Heart left ventricle (tissue), 16 donors: ENCODE data around the gene SNRNP35. TPM values are rescaled to one million over a fixed set of nuclear protein-coding genes. Genes with fewer than 3 reads are reported as not detected.
"Not testable (repeated sequence)": the region's sequence is repeated elsewhere in the genome, so short reads cannot be mapped to it uniquely, and the experiment has no call there.

ENCODE experiments used
- ATAC-seq, 4 donors: fragments of 200-7000 bp; cut with Tn5 transposase; one replicate each; pipeline ENCODE4 v1.9.1; 2020 to 2022; ENCODE audit warnings: moderate library complexity in 4 of 4, mild to moderate bottlenecking in 3 of 4, moderate number of reproducible peaks in 1 of 4
- DNase-seq, 5 donors: peaks; one replicate each; pipeline ENCODE4 v3.0.0-alpha.2; 2020
- H3K27ac ChIP-seq, 12 donors: fragments of 200-600 bp; sonication (generic) in 4 of 12; one replicate each; pipeline versions ENCODE4 v1.5.0 to v1.8.0; 2016 to 2022; ENCODE audit warnings: mild to moderate bottlenecking in 2 of 12
- H3K27me3 ChIP-seq, 9 donors: fragments of 200-600 bp; sonication (generic) in 2 of 9; one replicate each; pipeline versions ENCODE4 v1.5.1 to v1.8.0; 2016 to 2022; ENCODE audit warnings: mild to moderate bottlenecking in 3 of 9
- H3K36me3 ChIP-seq, 9 donors: fragments of 200-600 bp; sonication (generic) in 2 of 9; one replicate each; pipeline versions ENCODE4 v1.5.0 to v1.8.0; 2018 to 2022; ENCODE audit warnings: mild to moderate bottlenecking in 2 of 9
- H3K4me1 ChIP-seq, 12 donors: fragments of 200-600 bp; sonication (generic) in 4 of 12; one replicate each; pipeline versions ENCODE4 v1.5.0 to v1.8.0; 2016 to 2022; ENCODE audit warnings: mild to moderate bottlenecking in 3 of 12
- H3K4me3 ChIP-seq, 12 donors: fragments of 200-600 bp; sonication (generic) in 4 of 12; one replicate each; pipeline versions ENCODE4 v1.5.0 to v1.8.0; 2017 to 2022; ENCODE audit warnings: mild to moderate bottlenecking in 9 of 12, moderate library complexity in 4 of 12
- H3K9me3 ChIP-seq, 12 donors: fragments of 200-600 bp; sonication (generic) in 4 of 12; one replicate each; pipeline versions ENCODE4 v1.5.0 to v1.8.0; 2016 to 2022; ENCODE audit warnings: mild to moderate bottlenecking in 1 of 12
- CTCF ChIP-seq, 12 donors: fragments of 200-600 bp; sonication (generic) in 4 of 12; IDR thresholded peaks; one replicate each; pipeline versions ENCODE4 v1.5.0 to v1.8.0; 2018 to 2022; ENCODE audit warnings: antibody characterized with exemption in 12 of 12, mild to moderate bottlenecking in 5 of 12
- POLR2A ChIP-seq, 2 donors: fragments of 450-650 bp; IDR thresholded peaks; one replicate each; pipeline ENCODE4 v1.6.1; 2017; ENCODE audit warnings: antibody characterized with exemption in 2 of 2, mild to moderate bottlenecking in 2 of 2, moderate library complexity in 2 of 2
- WGBS, 4 donors: extraction: QIAGEN DNeasy Blood & Tissue Kit in 2 of 4; methylation state at CpG; one replicate each; pipeline versions ENCODE4 v1.1.5 to v1.1.7; 2013 to 2018; 5-methylcytosine and 5-hydroxymethylcytosine counted together
- intact Hi-C, 10 donors: fragments of 100-400 bp; cut with DNase I; formaldehyde crosslinking; loops; one replicate each; pipeline versions ENCODE4 v1.11.1 to v1.14.2; 2022
- polyA plus RNA-seq, 2 donors: library from polyadenylated mRNA; stranded (reverse); fragments of 200-250 nt; gene quantifications; one replicate each; pipeline ENCODE4 v1.2.3, GENCODE V29; 2013
- total RNA-seq, 9 donors: library from RNA; depleted of rRNA in 2 of 9; stranded (reverse); fragments of >200 nt in 2 of 9; fragmentation: NEBNext Ultra II Directional in 3 of 9; extraction: Animal tissue kit (Norgen Biotek cat#: 25700) in 3 of 9; gene quantifications; one replicate each; pipeline versions ENCODE4 v1.1.0 to v1.2.4, GENCODE V29; 2016 to 2023
- donor health status: ischemic (EF 13 %, LVEDD 7.1; RV severe dilation, severe dysfunction).
- donor health status: healthy with polysubstance abuse.
- donor health status: DM: no; HTN: yes; CAD: no.
- donor health status: DM: no; HTN: no; CAD: no.
- donor health status: ischemic (EF 25% LVEDD 6.9; RV normal size, moderate dysfunction).
- donor health status: ischemic (EF 25% LVEDD 5.7; RV mildly dilated, moderate dysfunction).
- donor health status: healthy.
- donor health status: DM: yes; HTN: yes; CAD: no.
- donor health status: ischemic (EF 35%, LVEDD 5.7; RV mildly dilated, moderate dysfunction).
- donor health status: nonischemic (EF 11% LVEDD 7.7; RV severe dilation, severe dysfunction).
- donor health status: DM: yes; HTN: yes; CAD: no.
- donor health status: PGD.
- donor health status: ischemic (EF 29% LVEDD 5.4; RV normal size, mild dysfunction).
- donor health status: nonischemic (EF 23%, LVEDD 6.1; RV moderate dilation, normal function).

Gene SNRNP35
- total and polyA plus RNA-seq, 11 donors: 18.5 to 72.8 (median 22.0) TPM

- TF ChIP-seq CTCF (IDR thresholded peaks at IDR 0.05): no peak
- TF ChIP-seq POLR2A (IDR thresholded peaks at IDR 0.05): no peak
- no peak for DNase-seq
- Histone ChIP-seq H3K9me3 (no peaks in the 10 kb centered on the region), H3K27me3 (no peaks in the 10 kb centered on the region), H3K4me1 (peaks cover 0 to 21% (median 6%) of the 10 kb centered on the region in 12 donors), H3K4me3 (no peak overlapping the region), H3K27ac (no peak overlapping the region), H3K36me3 (peaks cover 0 to 34% (median 6%) of the 10 kb centered on the region in 9 donors)
- intact Hi-C loops: no loop called here
- WGBS, 4 donors: 82 to 93% (median 87%) methylated on average over 5 of the region's 5 CpGs
- ATAC-seq: no peak
These were observed 32.1 kb downstream of the SNRNP35 start for GRCh38 chr12:123490089-123490488.

- peak overlapping the region in 5 of 12 donors; percentile 13 to 72 (median 43) for H3K27ac ChIP-seq
- H3K4me1 ChIP-seq: peaks cover 0 to 21% (median 6%) of the 10 kb centered on the region in 12 donors
- H3K4me3 ChIP-seq: no peak overlapping the region
- no peaks in the 10 kb centered on the region for H3K9me3 ChIP-seq
- WGBS, 4 donors: 74 to 82% (median 78%) methylated on average over 7 to 11 of the region's 11 CpGs
- ATAC-seq: peak in 1 of 4 donors; percentile 14
- intact Hi-C loops: no loop called here
- TF ChIP-seq CTCF (IDR thresholded peaks at IDR 0.05) (no peak), POLR2A (IDR thresholded peaks at IDR 0.05) (no peak)
- H3K27me3 ChIP-seq: no peaks in the 10 kb centered on the region
- no peak for DNase-seq
- H3K36me3 ChIP-seq: peaks cover 0 to 34% (median under 1%) of the 10 kb centered on the region in 9 donors
These were observed 33.1 kb downstream of the SNRNP35 start for GRCh38 chr12:123491056-123491455.

- WGBS, 4 donors: 92 to 95% (median 93%) methylated on average over 12 to 13 of the region's 13 CpGs
- ATAC-seq: no peak
- H3K36me3 ChIP-seq: peaks cover 0 to 38% (median 5%) of the 10 kb centered on the region in 9 donors
These were observed 33.5 kb downstream of the SNRNP35 start for GRCh38 chr12:123491481-123491880.

GRCh38 chr12:123492339-123493039 lies 34.5 kb downstream of the SNRNP35 start:
- intact Hi-C loops, H3K9me3 ChIP-seq, DNase-seq, H3K27me3 ChIP-seq, H3K4me3 ChIP-seq: not testable (repeated sequence)
- peaks cover 0 to 21% (median 6%) of the 10 kb centered on the region in 12 donors for H3K4me1 ChIP-seq
- 40 to 58% (median 46%) methylated on average over 6 to 7 of the region's 7 CpGs for WGBS, 4 donors
- ATAC-seq: peak; percentile 61 to 76 (median 66)
- peaks cover 0 to 47% (median 15%) of the 10 kb centered on the region in 9 donors for H3K36me3 ChIP-seq
- peak overlapping the region in 11 of 12 donors; percentile 11 to 74 (median 49) for H3K27ac ChIP-seq

More at GRCh38 chr12:123491481-123491880, 33.5 kb downstream of the SNRNP35 start:
- no peak overlapping the region for H3K4me3 ChIP-seq
- intact Hi-C loops: no loop called here
- H3K9me3 ChIP-seq: no peaks in the 10 kb centered on the region
- H3K4me1 ChIP-seq: peaks cover 0 to 21% (median 6%) of the 10 kb centered on the region in 12 donors
- no peak for TF ChIP-seq CTCF (IDR thresholded peaks at IDR 0.05)
- no peak for TF ChIP-seq POLR2A (IDR thresholded peaks at IDR 0.05)
- DNase-seq: no peak
- H3K27me3 ChIP-seq: no peaks in the 10 kb centered on the region
- H3K27ac ChIP-seq: peak overlapping the region in 6 of 12 donors; percentile 13 to 74 (median 56)
